Nephron (organoid): ENCODE data around the gene CHCHD6.

ENCODE experiments used
- H3K27ac Mint-ChIP-seq, 3 experiments: 2 replicates each; pipeline ENCODE4 v1.8.0; 2020; ENCODE audit warnings: mixed read lengths in 3 of 3, mild to moderate bottlenecking in 2 of 3, moderate library complexity in 1 of 3
- H3K27me3 Mint-ChIP-seq: 2 replicates; pipeline ENCODE4 v1.8.0; 2021; ENCODE audit warnings: low read depth, mild to moderate bottlenecking, moderate library complexity, mixed read lengths
- H3K36me3 Mint-ChIP-seq: 2 replicates; pipeline ENCODE4 v1.8.0; 2020; ENCODE audit warnings: low read depth, mixed read lengths
- H3K4me1 Mint-ChIP-seq: 2 replicates; pipeline ENCODE4 v1.8.0; 2020; ENCODE audit warnings: mixed read lengths
- H3K4me3 Mint-ChIP-seq, 3 experiments: 2 replicates each; pipeline ENCODE4 v1.8.0; 2020; ENCODE audit warnings: mild to moderate bottlenecking in 3 of 3, mixed read lengths in 3 of 3, moderate library complexity in 2 of 3
- H3K9me3 Mint-ChIP-seq: 2 replicates; pipeline ENCODE4 v1.8.0; 2020; ENCODE audit warnings: mixed read lengths
- TF ChIP-seq, protein P1 (sequence below), 3 experiments: fragments of 200-600 bp; sonication (generic); IDR thresholded peaks; one replicate each; pipeline ENCODE4 v1.5.0; 2021; ENCODE audit warnings: antibody characterized with exemption in 3 of 3; ENCODE audit not compliant: unreplicated experiment in 3 of 3

CHCHD6 gene

DNA sequence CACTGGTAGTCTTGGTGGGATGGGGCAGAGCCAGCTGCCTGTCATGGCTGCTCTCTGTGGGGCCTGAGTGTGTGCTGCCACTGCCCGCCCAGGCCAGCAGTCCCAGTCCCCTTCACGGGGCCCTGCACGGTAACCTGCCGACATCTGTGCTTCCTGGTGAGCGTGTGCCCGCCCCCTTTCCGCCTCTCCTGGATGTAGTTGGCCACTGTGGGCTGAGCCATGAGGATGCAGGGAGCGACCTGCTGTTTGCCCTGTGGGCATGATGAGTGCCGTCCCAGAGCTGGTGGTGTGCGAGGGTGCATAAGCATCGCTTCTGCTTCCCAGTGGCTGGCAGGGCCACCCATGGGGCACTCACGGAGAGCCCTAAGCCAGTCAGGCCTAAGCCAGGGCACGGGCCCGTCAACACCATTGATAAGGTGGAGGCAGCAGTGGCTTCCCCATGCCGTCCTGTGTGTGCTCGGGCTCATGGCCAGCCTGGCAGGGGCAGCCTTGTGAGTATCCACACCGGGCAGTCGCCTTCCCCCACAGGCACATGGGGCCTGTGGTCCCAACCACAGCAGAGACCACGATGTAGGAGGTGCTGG, 293.5 kb downstream of the CHCHD6 start:
- Mint-ChIP-seq H3K4me3 (no peak overlapping the region), H3K9me3 (no peaks in the 10 kb centered on the region), H3K27ac (no peak overlapping the region), H3K36me3 (peaks cover 3% of the 10 kb centered on the region), H3K4me1 (peaks cover 29% of the 10 kb centered on the region), H3K27me3 (no peaks in the 10 kb centered on the region)
- TF ChIP-seq, protein P1, sequence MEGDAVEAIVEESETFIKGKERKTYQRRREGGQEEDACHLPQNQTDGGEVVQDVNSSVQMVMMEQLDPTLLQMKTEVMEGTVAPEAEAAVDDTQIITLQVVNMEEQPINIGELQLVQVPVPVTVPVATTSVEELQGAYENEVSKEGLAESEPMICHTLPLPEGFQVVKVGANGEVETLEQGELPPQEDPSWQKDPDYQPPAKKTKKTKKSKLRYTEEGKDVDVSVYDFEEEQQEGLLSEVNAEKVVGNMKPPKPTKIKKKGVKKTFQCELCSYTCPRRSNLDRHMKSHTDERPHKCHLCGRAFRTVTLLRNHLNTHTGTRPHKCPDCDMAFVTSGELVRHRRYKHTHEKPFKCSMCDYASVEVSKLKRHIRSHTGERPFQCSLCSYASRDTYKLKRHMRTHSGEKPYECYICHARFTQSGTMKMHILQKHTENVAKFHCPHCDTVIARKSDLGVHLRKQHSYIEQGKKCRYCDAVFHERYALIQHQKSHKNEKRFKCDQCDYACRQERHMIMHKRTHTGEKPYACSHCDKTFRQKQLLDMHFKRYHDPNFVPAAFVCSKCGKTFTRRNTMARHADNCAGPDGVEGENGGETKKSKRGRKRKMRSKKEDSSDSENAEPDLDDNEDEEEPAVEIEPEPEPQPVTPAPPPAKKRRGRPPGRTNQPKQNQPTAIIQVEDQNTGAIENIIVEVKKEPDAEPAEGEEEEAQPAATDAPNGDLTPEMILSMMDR (IDR thresholded peaks at IDR 0.05; ENCODE audit: unreplicated experiment in 3 of 3): no peak

DNA sequence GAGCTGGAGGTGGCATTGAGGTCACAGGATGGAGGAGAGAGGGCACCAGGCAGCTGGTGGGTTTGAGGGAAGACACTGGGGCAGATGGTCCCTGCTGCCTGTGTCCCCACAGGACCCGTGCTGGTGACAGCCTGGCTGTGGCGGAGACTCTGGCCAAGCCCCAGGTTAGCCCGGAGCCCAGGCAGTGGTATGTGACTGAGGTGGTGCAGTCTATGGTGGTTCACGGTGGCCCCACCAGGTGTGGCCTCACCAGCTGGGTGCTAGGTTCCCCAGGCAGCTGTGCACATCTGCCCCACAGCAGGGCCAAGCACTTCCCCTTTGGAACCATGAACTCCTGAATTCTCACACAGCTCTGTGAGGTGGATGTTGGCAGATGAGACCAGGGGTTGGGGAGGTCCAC, 294.3 kb downstream of the CHCHD6 start:
- TF ChIP-seq, protein P1 (IDR thresholded peaks at IDR 0.05; ENCODE audit: unreplicated experiment in 3 of 3): no peak
- H3K9me3 Mint-ChIP-seq: no peaks in the 10 kb centered on the region
- no peaks in the 10 kb centered on the region for H3K27me3 Mint-ChIP-seq
- H3K4me3 Mint-ChIP-seq: no peak overlapping the region
- H3K36me3 Mint-ChIP-seq: peaks cover 3% of the 10 kb centered on the region
- H3K4me1 Mint-ChIP-seq: peaks cover 31% of the 10 kb centered on the region
- H3K27ac Mint-ChIP-seq: no peak overlapping the region

DNA sequence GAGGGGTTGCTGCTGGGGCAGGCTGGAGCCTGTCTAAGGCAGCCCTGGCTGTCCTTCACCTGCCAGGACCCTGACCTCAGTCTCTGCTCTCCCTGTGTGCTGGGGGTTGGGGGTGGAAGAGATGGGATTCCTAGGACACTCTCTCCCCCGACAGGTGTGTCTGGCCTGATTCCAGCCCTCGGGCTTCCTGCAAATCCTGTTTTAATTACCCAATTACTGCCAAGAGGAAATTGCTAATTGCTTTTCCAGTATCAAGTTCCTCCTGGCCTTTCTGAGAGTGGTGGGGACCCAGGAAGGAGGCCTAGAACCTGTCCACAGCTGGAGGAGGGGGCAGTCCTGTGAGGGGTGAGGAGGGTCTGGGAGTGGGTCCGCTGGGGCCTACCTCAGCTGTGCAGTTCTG, 294.7 kb downstream of the CHCHD6 start:
- H3K4me1 Mint-ChIP-seq: peaks cover 30% of the 10 kb centered on the region
- H3K36me3 Mint-ChIP-seq: peaks cover 2% of the 10 kb centered on the region
- H3K9me3 Mint-ChIP-seq: no peaks in the 10 kb centered on the region
- TF ChIP-seq, protein P1 (IDR thresholded peaks at IDR 0.05; ENCODE audit: unreplicated experiment in 3 of 3): no peak
- H3K27ac Mint-ChIP-seq: no peak overlapping the region
- H3K27me3 Mint-ChIP-seq: no peaks in the 10 kb centered on the region
- H3K4me3 Mint-ChIP-seq: no peak overlapping the region

DNA sequence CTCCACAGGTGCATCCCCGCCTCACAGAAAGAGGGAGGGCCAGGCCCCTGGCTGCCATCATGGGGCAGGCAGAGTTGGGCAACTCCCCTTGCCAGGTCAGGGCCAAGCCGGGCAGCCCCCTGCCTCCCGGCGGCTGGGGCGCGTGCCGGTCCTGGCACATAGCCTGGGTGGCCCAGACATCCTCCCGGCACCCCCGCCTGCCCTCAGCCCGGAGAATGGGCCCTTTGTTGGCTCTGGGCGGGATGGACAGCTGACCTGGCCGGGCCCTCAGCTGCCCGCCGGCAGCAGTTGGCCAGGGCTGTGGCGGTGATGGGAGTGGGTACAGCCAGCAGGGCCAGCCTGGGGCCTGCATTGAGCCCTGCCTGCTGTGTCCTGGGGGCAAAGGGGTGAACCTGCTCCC, 295.3 kb downstream of the CHCHD6 start:
- Mint-ChIP-seq H3K4me3 (no peak overlapping the region), H3K27ac (no peak overlapping the region), H3K36me3 (no peaks in the 10 kb centered on the region), H3K27me3 (no peaks in the 10 kb centered on the region), H3K9me3 (no peaks in the 10 kb centered on the region), H3K4me1 (peaks cover 26% of the 10 kb centered on the region)
- TF ChIP-seq, protein P1 (IDR thresholded peaks at IDR 0.05; ENCODE audit: unreplicated experiment in 3 of 3): no peak

DNA sequence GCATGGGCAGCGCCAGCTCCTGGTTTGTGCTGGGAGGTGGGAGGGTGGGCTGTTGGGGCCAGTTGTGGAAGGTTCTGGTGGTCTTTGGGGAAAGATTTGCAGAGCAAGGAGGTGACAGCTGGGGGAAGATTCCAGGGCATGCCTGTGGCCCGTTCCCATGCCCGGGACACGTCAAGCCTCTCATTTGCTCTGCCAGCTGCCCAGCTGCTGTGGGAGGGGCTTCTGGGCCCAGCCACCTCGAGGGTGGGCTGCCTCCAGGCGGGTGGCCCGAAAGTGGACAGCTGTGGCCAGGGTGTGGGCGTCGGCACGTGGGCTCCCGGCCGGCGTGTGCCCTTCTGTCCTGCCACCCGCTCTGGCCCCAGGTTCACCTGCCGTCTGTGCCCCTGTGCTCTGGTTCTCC, 296.1 kb downstream of the CHCHD6 start:
- Mint-ChIP-seq H3K27ac (peak overlapping the region in 1 of 3 experiments; percentile 15), H3K4me3 (no peak overlapping the region), H3K27me3 (no peaks in the 10 kb centered on the region), H3K9me3 (no peaks in the 10 kb centered on the region), H3K36me3 (no peaks in the 10 kb centered on the region), H3K4me1 (peaks cover 22% of the 10 kb centered on the region)
- TF ChIP-seq, protein P1 (IDR thresholded peaks at IDR 0.05; ENCODE audit: unreplicated experiment in 3 of 3): no peak

DNA sequence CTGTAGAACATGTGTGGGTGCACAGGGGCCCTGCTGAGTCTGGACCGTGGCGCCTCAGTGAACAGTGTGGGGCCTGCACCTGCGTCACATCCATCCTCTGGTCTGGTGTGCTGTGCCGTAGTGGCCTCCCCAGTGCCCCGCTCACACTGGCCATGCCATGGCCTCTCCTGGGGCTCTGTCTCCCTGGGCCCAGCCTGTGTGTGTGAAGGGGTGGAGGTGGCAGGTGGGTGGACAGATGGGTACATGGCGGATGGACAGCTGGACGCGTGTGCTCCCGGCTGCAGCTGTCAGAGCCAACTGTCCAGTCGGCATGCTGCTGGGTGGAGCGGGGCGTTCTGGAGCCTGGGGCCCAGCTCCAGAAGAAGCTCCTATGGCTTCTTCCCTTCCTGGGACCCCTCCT, 296.7 kb downstream of the CHCHD6 start:
- Mint-ChIP-seq H3K9me3 (no peaks in the 10 kb centered on the region), H3K27me3 (no peaks in the 10 kb centered on the region), H3K4me1 (peaks cover 22% of the 10 kb centered on the region), H3K4me3 (no peak overlapping the region), H3K27ac (peak overlapping the region in 1 of 3 experiments; percentile 15), H3K36me3 (no peaks in the 10 kb centered on the region)
- TF ChIP-seq, protein P1 (IDR thresholded peaks at IDR 0.05; ENCODE audit: unreplicated experiment in 3 of 3): no peak
